Osteoblast (primary cell): ENCODE data around the gene THOP1. TPM values are rescaled to one million over a fixed set of nuclear protein-coding genes. Genes with fewer than 3 reads are reported as not detected.

Source experiments
- DNase-seq: peaks from one replicate; pipeline ENCODE4 v3.0.0; 2011; ENCODE audit warnings: low spot score, mixed read lengths; ENCODE audit not compliant: insufficient read length; ENCODE audit errors: missing footprints
- H2AFZ ChIP-seq: 2 replicates; pipeline ENCODE4 v1.6.0; 2011; ENCODE audit warnings: mild to moderate bottlenecking, low read length
- H3K27ac ChIP-seq: 2 replicates; pipeline ENCODE4 v1.5.1; 2011; ENCODE audit warnings: mild to moderate bottlenecking, low read depth, low read length, moderate library complexity
- H3K27me3 ChIP-seq: 2 replicates; pipeline ENCODE4 v1.6.0; 2012; ENCODE audit warnings: mild to moderate bottlenecking, control low read depth, inconsistent platforms, low read length, moderate library complexity; ENCODE audit not compliant: insufficient read depth
- H3K36me3 ChIP-seq: 2 replicates; pipeline ENCODE4 v1.5.1; 2011; ENCODE audit warnings: mild to moderate bottlenecking, low read length, control low read depth, moderate library complexity; ENCODE audit not compliant: insufficient read depth
- H3K4me1 ChIP-seq: 2 replicates; pipeline ENCODE4 v1.5.1; 2011; ENCODE audit warnings: mild to moderate bottlenecking, low read length, control low read depth, moderate library complexity; ENCODE audit not compliant: insufficient read depth
- H3K4me2 ChIP-seq: 2 replicates; pipeline ENCODE4 v1.6.0; 2011; ENCODE audit warnings: mild to moderate bottlenecking, low read length; ENCODE audit not compliant: insufficient read depth
- H3K4me3 ChIP-seq: fragments of 200-600 bp; sonication (generic); 3 replicates; pipeline ENCODE4 v1.5.1; 2012; ENCODE audit warnings: mild to moderate bottlenecking, low read length, inconsistent platforms; ENCODE audit not compliant: insufficient read depth
- H3K79me2 ChIP-seq: 2 replicates; pipeline ENCODE4 v1.6.0; 2012; ENCODE audit warnings: mild to moderate bottlenecking, low read length, control low read depth, inconsistent platforms; ENCODE audit not compliant: insufficient read depth
- H3K9me3 ChIP-seq: 2 replicates; pipeline ENCODE4 v1.5.1; 2011; ENCODE audit warnings: low read depth, low read length, control low read depth
- H4K20me1 ChIP-seq: 2 replicates; pipeline ENCODE4 v1.6.0; 2012; ENCODE audit warnings: mild to moderate bottlenecking, low read length, control low read depth; ENCODE audit not compliant: insufficient read depth
- total RNA-seq: library from RNA; depleted of rRNA; stranded (reverse); fragments of >200 nt; gene quantifications from 2 replicates; pipeline ENCODE4 v1.2.3, GENCODE V29; 2012
- TF ChIP-seq, protein P1 (sequence below): IDR thresholded peaks from 2 replicates; pipeline ENCODE4 v1.5.1; 2011; ENCODE audit warnings: mild to moderate bottlenecking, low read depth, low read length, moderate library complexity; ENCODE audit errors: extremely low read depth

THOP1 gene
- total RNA-seq, 1 donor = 45.6 TPM

DNA sequence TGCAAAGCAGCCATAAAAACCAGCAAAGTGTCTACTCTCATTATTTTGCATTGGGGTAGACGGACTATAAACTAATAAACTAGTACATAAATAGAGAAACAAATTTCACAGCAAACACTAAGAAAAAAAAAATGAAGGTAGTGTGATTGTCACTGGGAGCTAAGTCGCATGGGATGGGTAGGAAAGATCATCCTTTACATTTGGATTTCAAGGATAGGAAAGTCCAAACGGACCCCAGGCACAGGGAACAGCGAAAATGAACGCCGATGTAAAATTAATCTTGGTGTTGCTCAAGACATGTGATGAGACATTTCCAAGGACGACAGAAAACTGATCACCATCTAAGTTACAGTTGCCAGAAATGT is 1.5 kb upstream of the THOP1 start:
- Histone ChIP-seq H4K20me1 (peaks cover 28% of the 10 kb centered on the region), H3K9me3 (no peaks in the 10 kb centered on the region), H3K27ac (peak overlapping the region; percentile 68), H3K79me2 (peaks cover 76% of the 10 kb centered on the region), H3K4me2 (peak overlapping the region; percentile 74), H3K36me3 (peaks cover 6% of the 10 kb centered on the region), H3K4me1 (peaks cover 32% of the 10 kb centered on the region), H3K27me3 (no peaks in the 10 kb centered on the region), H3K4me3 (peak overlapping the region; percentile 100), H2AFZ (peak overlapping the region; percentile 58)
- TF ChIP-seq, protein P1, sequence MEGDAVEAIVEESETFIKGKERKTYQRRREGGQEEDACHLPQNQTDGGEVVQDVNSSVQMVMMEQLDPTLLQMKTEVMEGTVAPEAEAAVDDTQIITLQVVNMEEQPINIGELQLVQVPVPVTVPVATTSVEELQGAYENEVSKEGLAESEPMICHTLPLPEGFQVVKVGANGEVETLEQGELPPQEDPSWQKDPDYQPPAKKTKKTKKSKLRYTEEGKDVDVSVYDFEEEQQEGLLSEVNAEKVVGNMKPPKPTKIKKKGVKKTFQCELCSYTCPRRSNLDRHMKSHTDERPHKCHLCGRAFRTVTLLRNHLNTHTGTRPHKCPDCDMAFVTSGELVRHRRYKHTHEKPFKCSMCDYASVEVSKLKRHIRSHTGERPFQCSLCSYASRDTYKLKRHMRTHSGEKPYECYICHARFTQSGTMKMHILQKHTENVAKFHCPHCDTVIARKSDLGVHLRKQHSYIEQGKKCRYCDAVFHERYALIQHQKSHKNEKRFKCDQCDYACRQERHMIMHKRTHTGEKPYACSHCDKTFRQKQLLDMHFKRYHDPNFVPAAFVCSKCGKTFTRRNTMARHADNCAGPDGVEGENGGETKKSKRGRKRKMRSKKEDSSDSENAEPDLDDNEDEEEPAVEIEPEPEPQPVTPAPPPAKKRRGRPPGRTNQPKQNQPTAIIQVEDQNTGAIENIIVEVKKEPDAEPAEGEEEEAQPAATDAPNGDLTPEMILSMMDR = no peak
- no peak for DNase-seq

DNA sequence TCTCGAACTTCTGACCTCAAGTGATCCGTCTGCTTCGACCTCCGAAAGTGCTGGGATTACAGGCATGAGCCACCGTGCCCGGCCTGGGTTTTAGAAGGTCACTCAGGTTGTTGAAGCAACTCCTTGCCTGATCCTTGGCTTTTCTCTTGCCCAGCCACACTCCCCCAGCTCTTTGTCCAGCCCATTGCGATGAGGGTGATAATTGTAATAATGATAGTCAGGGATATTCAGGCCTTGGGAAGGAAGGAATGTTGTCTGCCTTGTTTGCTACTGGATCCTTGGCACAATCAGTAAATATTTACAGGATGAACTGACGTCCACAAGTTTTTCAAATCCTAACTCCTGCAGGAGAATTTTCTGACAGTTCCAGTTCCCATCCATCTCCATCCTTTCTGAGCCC is 1.8 kb downstream of the THOP1 start:
- Histone ChIP-seq H3K27ac (no peak overlapping the region), H2AFZ (no peak overlapping the region), H3K79me2 (peaks cover 55% of the 10 kb centered on the region), H3K36me3 (peaks cover 6% of the 10 kb centered on the region), H3K4me1 (peaks cover 22% of the 10 kb centered on the region), H4K20me1 (peaks cover 4% of the 10 kb centered on the region), H3K9me3 (no peaks in the 10 kb centered on the region), H3K4me2 (no peak overlapping the region), H3K27me3 (no peaks in the 10 kb centered on the region), H3K4me3 (no peak overlapping the region)
- TF ChIP-seq, protein P1 = no peak
- no peak for DNase-seq

DNA sequence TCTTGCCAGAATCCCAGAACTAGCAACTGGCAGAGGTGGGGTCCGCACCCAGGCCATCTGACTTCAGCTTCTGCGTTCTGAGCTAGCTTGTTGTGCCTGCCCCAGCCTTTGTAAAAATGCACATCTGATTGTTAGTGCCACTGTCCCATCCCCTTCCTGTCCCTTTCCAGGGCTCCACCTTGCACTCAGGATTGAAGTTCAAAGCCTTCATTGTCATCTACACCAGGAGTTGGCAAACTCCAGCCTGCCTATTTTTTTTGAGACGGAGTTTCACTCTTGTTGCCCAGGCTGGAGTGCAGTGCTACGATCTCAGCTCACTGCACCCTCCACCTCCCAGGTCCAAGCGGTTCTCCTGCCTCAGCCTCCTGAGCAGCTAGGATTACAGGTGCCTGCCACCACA is 2.9 kb downstream of the THOP1 start:
- TF ChIP-seq, protein P1 = no peak
- Histone ChIP-seq H3K4me1 (peaks cover 18% of the 10 kb centered on the region), H3K27ac (no peak overlapping the region), H3K4me2 (no peak overlapping the region), H3K4me3 (no peak overlapping the region), H3K27me3 (no peaks in the 10 kb centered on the region), H2AFZ (no peak overlapping the region), H3K9me3 (no peaks in the 10 kb centered on the region), H3K36me3 (peaks cover 8% of the 10 kb centered on the region), H4K20me1 (no peaks in the 10 kb centered on the region), H3K79me2 (peaks cover 45% of the 10 kb centered on the region)
- DNase-seq = no peak

DNA sequence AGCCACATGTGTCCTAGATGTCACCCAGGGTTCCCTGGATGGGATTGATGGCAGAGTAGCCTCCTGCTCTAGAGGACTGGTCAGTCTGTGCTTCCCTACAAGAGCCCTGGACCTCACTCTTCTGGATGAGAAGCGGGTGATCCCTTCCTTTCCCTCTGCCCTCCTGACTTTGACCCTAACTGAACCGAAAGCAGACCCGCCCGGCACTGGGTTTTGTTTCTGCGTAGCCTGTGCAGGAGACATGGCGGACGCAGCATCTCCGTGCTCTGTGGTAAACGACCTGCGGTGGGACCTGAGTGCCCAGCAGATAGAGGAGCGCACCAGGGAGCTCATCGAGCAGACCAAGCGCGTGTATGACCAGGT is 4.9 kb downstream of the THOP1 start:
- H3K4me3 ChIP-seq = no peak overlapping the region
- H2AFZ ChIP-seq = no peak overlapping the region
- no peak overlapping the region for H3K4me2 ChIP-seq
- H3K27me3 ChIP-seq = no peaks in the 10 kb centered on the region
- peaks cover 45% of the 10 kb centered on the region for H3K79me2 ChIP-seq
- DNase-seq = no peak
- H4K20me1 ChIP-seq = no peaks in the 10 kb centered on the region
- TF ChIP-seq, protein P1 = no peak
- H3K4me1 ChIP-seq = peaks cover 5% of the 10 kb centered on the region
- H3K36me3 ChIP-seq = peaks cover 20% of the 10 kb centered on the region
- H3K9me3 ChIP-seq = no peaks in the 10 kb centered on the region
- no peak overlapping the region for H3K27ac ChIP-seq
